Measurements from ENCODE around the gene ADISSP. TPM values are rescaled to one million over a fixed set of nuclear protein-coding genes. Genes with fewer than 3 reads are reported as not detected.

ADISSP gene
- total and polyA plus RNA-seq, 2 of the 8 experiments (the other 6 are each of a cell fraction or from before 2014, with no cell fraction given), result 111 to 141 TPM

GRCh38 chr20:3777716-3778629, 10.4 kb upstream of the ADISSP start:
- Histone ChIP-seq H3K27ac (ENCODE audit: low read depth, low read length) (no peak overlapping the region), H3K14ac (ENCODE audit: insufficient read length) (peak overlapping the region; percentile 67), H3K23me2 (ENCODE audit: low read depth, low read length) (peaks cover 17% of the 10 kb centered on the region; the same call in 1 of the 2 replicates), H3K9ac (replicated peaks in 1 of 4; ENCODE audit: extremely low read depth in 1 of 4, low read depth in 3 of 4, low read length in 3 of 4) (peak overlapping the region in 1 of 4 experiments; percentile 16; a peak in 1 of 7 replicates), H3K36me3 (ENCODE audit: control insufficient read depth in 2 of 4, insufficient read depth in 4 of 4, low read length in 3 of 4) (no peaks in the 10 kb centered on the region), H3K79me2 (ENCODE audit: control insufficient read depth in 1 of 2, insufficient read depth in 2 of 2, low read length in 2 of 2) (no peaks in the 10 kb centered on the region), H3K23ac (ENCODE audit: insufficient read length) (no peak overlapping the region), H3K18ac (ENCODE audit: extremely low read depth, low read length) (peak overlapping the region; percentile 90), H3K79me1 (ENCODE audit: low read depth, low read length) (no peaks in the 10 kb centered on the region), H3K4me3 (ENCODE audit: extremely low read depth in 1 of 4, insufficient read depth in 2 of 4, low read depth in 3 of 4, low read length in 4 of 4) (peak overlapping the region; percentile 46 to 81 (median 62)), H2AFZ (ENCODE audit: low read length) (peak overlapping the region; percentile 88; the same call in 1 of the 2 replicates), H3K27me3 (replicated peaks in 1 of 4; ENCODE audit: control insufficient read depth in 3 of 4, extremely low read depth in 1 of 4, insufficient read depth in 3 of 4, low read length in 3 of 4) (peaks cover 0 to 30% (median 26%) of the 10 kb centered on the region in 4 experiments; a peak in 6 of 7 replicates), H3K4me2 (ENCODE audit: insufficient read depth in 1 of 2, low read depth in 2 of 2, low read length in 2 of 2) (peak overlapping the region; percentile 83 to 95), H4K20me1 (replicated peaks in 1 of 2; ENCODE audit: control insufficient read depth in 1 of 2, insufficient read depth in 2 of 2, low read length in 2 of 2) (no peaks in the 10 kb centered on the region), H2AK5ac (ENCODE audit: low read depth, low read length) (no peak overlapping the region), H2BK20ac (ENCODE audit: low read length) (no peak overlapping the region), H3K4ac (replicated peaks; ENCODE audit: insufficient read length, low read depth, low read length) (no peak overlapping the region), H4K5ac (ENCODE audit: insufficient read length, low read depth, low read length) (peak overlapping the region; percentile 26), H4K8ac (ENCODE audit: extremely low read depth, insufficient read depth, low read length) (peak overlapping the region; percentile 80), H3K9me3 (ENCODE audit: insufficient read depth in 2 of 2, low read depth in 1 of 2, low read length in 1 of 2) (no peaks in the 10 kb centered on the region; a peak in 1 of 4 replicates), H3K56ac (replicated peaks; ENCODE audit: insufficient read length, low read depth, low read length) (peak overlapping the region; percentile 14), H2BK120ac (replicated peaks; ENCODE audit: low read depth, low read length) (no peak overlapping the region), H2BK15ac (ENCODE audit: low read length) (peak overlapping the region; percentile 81; the same call in 1 of the 2 replicates), H4K91ac (replicated peaks; ENCODE audit: insufficient read length, low read length) (peak overlapping the region; percentile 70), H2BK12ac (ENCODE audit: low read depth, low read length) (peak overlapping the region; percentile 50; the same call in 1 of the 2 replicates), H2BK5ac (ENCODE audit: low read depth, low read length) (peak overlapping the region; percentile 47; the same call in 1 of the 2 replicates), H3K4me1 (replicated peaks in 1 of 4; ENCODE audit: control insufficient read depth in 3 of 4, insufficient read depth in 4 of 4, low read length in 3 of 4) (peaks cover 0 to 11% (median 9%) of the 10 kb centered on the region in 4 experiments; a peak in 6 of 7 replicates)
- WGBS, 2 experiments (ENCODE audit: extremely low coverage in 1 of 2, insufficient coverage in 1 of 2, insufficient read length in 1 of 2, insufficient replicate concordance in 2 of 2, low coverage in 1 of 2, low lambda C conversion rate in 2 of 2, missing lambda C conversion rate in 1 of 2), result 3% methylated on average over 67 of the region's 70 CpGs; no CpG with 5 or more reads in 1 of the 2 experiments
- POLR2A ChIA-PET (ENCODE audit: partially characterized antibody), result interaction anchor here (0.6 to 3.8 kb wide), 11 partner anchors 10 to 85 kb away, joined by 3 to 42 read pairs (median 3); partner anchors contain the start of gene ADISSP
- DNase-seq (ENCODE audit: low read depth in 1 of 2, low spot score in 2 of 2) (peak in 1 of 2 experiments; percentile 90), FAIRE-seq (no peak)
- CTCF ChIA-PET (ENCODE audit: partially characterized antibody), result interaction anchor here (0.6 to 3.6 kb wide), 24 partner anchors 9 to 299 kb away, joined by 3 to 31 read pairs (median 4); partner anchors contain the start of genes ADISSP, AP5S1 and CENPB
- TF ChIP-seq GTF2F1 (IDR thresholded peaks at IDR 0.05; ENCODE audit: borderline replicate concordance, low read depth, low read length) (no peak), SP4 (IDR thresholded peaks at IDR 0.05; ENCODE audit: low read length) (0 out of 2 replicates have a peak, but pooled peaks have one; percentile 44), TEAD4 (IDR thresholded peaks at IDR 0.05; ENCODE audit: low read depth, low read length) (peak; percentile 48), MAX (IDR thresholded peaks at IDR 0.05) (peak; percentile 82), CTCF (IDR thresholded peaks at IDR 0.05; ENCODE audit: control extremely low read depth in 1 of 3, insufficient read depth in 1 of 3, low read depth in 1 of 3, low read length in 3 of 3) (peak in 2 of 3 experiments; percentile 0 to 3; a peak in 1 of 4 replicates), TCF12 (IDR thresholded peaks at IDR 0.05; ENCODE audit: low read depth, low read length) (0 out of 2 replicates have a peak, but pooled peaks have one; percentile 27), GABPA (IDR thresholded peaks at IDR 0.05; ENCODE audit: borderline replicate concordance, insufficient read depth, low read length) (0 out of 2 replicates have a peak, but pooled peaks have one; percentile 12)
